NB4 (cell line): ENCODE measurements around the gene FLRT3.

Experiments
- MYC ChIP-seq: IDR thresholded peaks from 2 replicates; pipeline ENCODE4 v1.6.1; 2011; ENCODE audit warnings: low read depth, low read length
- POLR2A ChIP-seq: IDR thresholded peaks from 2 replicates; pipeline ENCODE4 v1.6.1; 2011; ENCODE audit warnings: mild to moderate bottlenecking; ENCODE audit not compliant: insufficient read length; ENCODE audit errors: extremely low read depth
- TF ChIP-seq, protein P1 (sequence below): IDR thresholded peaks from one replicate; pipeline ENCODE4 v1.5.1; 2012; ENCODE audit warnings: low read depth, low read length
- TF ChIP-seq, protein P2 (sequence below): IDR thresholded peaks from 2 replicates; pipeline ENCODE4 v1.6.1; 2011; ENCODE audit warnings: low read depth, low read length

DNA sequence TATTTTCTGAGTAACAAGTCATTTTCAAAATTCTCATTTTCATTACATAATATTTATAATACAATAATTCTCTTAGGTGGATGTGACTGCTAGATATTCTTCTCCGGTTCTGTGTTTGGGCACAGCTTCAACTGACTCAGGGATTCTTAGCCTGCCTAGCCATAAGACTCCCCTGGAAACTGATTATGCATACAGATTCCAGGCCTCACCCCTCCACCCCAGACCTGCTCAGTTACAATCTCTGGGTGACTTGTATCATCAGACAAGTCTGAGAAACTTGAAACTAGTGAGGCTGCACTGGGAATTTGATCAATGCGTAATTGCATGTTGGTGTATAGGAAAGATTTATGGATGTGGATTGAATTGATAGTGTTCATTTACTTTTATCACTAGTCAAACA is 25.4 kb downstream of the FLRT3 start:
- TF ChIP-seq, protein P1, sequence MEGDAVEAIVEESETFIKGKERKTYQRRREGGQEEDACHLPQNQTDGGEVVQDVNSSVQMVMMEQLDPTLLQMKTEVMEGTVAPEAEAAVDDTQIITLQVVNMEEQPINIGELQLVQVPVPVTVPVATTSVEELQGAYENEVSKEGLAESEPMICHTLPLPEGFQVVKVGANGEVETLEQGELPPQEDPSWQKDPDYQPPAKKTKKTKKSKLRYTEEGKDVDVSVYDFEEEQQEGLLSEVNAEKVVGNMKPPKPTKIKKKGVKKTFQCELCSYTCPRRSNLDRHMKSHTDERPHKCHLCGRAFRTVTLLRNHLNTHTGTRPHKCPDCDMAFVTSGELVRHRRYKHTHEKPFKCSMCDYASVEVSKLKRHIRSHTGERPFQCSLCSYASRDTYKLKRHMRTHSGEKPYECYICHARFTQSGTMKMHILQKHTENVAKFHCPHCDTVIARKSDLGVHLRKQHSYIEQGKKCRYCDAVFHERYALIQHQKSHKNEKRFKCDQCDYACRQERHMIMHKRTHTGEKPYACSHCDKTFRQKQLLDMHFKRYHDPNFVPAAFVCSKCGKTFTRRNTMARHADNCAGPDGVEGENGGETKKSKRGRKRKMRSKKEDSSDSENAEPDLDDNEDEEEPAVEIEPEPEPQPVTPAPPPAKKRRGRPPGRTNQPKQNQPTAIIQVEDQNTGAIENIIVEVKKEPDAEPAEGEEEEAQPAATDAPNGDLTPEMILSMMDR, result no peak
- TF ChIP-seq POLR2A (no peak), MYC (no peak)
- TF ChIP-seq, protein P2, sequence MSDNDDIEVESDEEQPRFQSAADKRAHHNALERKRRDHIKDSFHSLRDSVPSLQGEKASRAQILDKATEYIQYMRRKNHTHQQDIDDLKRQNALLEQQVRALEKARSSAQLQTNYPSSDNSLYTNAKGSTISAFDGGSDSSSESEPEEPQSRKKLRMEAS, result no peak
